Measurements from ENCODE around the gene VPS35L. TPM values are rescaled to one million over a fixed set of nuclear protein-coding genes. Genes with fewer than 3 reads are reported as not detected.

The VPS35L gene
- total RNA-seq, 1 experiment from 2014 or later = 55.5 TPM

DNA sequence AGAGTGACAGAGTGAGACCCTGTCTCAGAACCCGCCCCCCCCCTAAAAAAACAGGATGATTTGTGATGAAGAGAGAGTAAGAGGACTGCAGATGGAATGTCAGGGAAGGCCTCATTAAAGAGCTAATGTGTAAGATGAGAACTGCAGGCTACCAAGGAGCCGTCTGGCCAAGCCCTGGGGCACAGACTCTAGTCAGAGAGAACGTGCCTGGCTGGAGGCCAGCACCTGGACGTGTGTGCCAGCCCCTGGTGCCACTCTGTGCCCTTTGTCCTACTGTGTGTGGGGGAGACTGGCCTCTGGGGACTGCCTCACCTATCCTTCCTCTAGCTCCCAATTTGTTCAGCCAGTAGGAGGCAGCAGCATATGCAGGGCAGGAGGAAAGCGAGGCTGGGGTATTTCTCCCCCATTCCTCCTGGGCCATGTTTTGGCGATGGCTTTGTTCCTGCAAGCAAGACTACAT, 125.4 kb downstream of the VPS35L start:
- TF ChIP-seq, protein P1, sequence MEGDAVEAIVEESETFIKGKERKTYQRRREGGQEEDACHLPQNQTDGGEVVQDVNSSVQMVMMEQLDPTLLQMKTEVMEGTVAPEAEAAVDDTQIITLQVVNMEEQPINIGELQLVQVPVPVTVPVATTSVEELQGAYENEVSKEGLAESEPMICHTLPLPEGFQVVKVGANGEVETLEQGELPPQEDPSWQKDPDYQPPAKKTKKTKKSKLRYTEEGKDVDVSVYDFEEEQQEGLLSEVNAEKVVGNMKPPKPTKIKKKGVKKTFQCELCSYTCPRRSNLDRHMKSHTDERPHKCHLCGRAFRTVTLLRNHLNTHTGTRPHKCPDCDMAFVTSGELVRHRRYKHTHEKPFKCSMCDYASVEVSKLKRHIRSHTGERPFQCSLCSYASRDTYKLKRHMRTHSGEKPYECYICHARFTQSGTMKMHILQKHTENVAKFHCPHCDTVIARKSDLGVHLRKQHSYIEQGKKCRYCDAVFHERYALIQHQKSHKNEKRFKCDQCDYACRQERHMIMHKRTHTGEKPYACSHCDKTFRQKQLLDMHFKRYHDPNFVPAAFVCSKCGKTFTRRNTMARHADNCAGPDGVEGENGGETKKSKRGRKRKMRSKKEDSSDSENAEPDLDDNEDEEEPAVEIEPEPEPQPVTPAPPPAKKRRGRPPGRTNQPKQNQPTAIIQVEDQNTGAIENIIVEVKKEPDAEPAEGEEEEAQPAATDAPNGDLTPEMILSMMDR (IDR thresholded peaks at IDR 0.05; ENCODE audit: unreplicated experiment) = no peak
- CTCF ChIA-PET = interaction anchor here (0.6 to 1.4 kb wide), 6 partner anchors 9 to 698 kb away, joined by 3 to 5 read pairs (median 4); no protein-coding TSS in a partner anchor
- intact Hi-C loops (cut with micrococcal nuclease) = no loop called here
- no peaks in the 10 kb centered on the region for H3K9me3 Mint-ChIP-seq (ENCODE audit: unreplicated experiment)
- H3K27me3 Mint-ChIP-seq (ENCODE audit: insufficient read depth, unreplicated experiment) = no peaks in the 10 kb centered on the region
- BruUV-seq (replicated peaks) = no TSS peak
- H3K27ac Mint-ChIP-seq (ENCODE audit: low read depth, unreplicated experiment) = no peak overlapping the region
- peak; percentile 22 for DNase-seq (ENCODE audit: unreplicated experiment)
- POLR2A ChIA-PET = interaction anchor here (0.8 kb wide), 1 partner anchor 16 kb away, joined by 3 read pairs; no protein-coding TSS in a partner anchor
- H3K36me3 Mint-ChIP-seq (ENCODE audit: insufficient read depth, unreplicated experiment) = peaks cover 11% of the 10 kb centered on the region
- H3K4me1 Mint-ChIP-seq (ENCODE audit: insufficient read depth, unreplicated experiment) = peaks cover 8% of the 10 kb centered on the region
- H3K4me3 Mint-ChIP-seq (ENCODE audit: unreplicated experiment) = no peak overlapping the region

GRCh38 chr16:19681637-19682036, 126.1 kb downstream of the VPS35L start:
- BruUV-seq (replicated peaks) = no TSS peak
- no peaks in the 10 kb centered on the region for H3K27me3 Mint-ChIP-seq (ENCODE audit: insufficient read depth, unreplicated experiment)
- ChIA-PET POLR2A (no interaction called here), CTCF (interaction anchor here (0.7 to 1.4 kb wide), 5 partner anchors 8 to 15 kb away, joined by 4 to 6 read pairs (median 5); no protein-coding TSS in a partner anchor)
- H3K9me3 Mint-ChIP-seq (ENCODE audit: unreplicated experiment) = no peaks in the 10 kb centered on the region
- TF ChIP-seq, protein P1 (IDR thresholded peaks at IDR 0.05; ENCODE audit: unreplicated experiment) = no peak
- H3K4me3 Mint-ChIP-seq (ENCODE audit: unreplicated experiment) = no peak overlapping the region
- intact Hi-C loops (cut with micrococcal nuclease) = no loop called here
- peaks cover 8% of the 10 kb centered on the region for H3K4me1 Mint-ChIP-seq (ENCODE audit: insufficient read depth, unreplicated experiment)
- H3K36me3 Mint-ChIP-seq (ENCODE audit: insufficient read depth, unreplicated experiment) = peaks cover 14% of the 10 kb centered on the region
- no peak overlapping the region for H3K27ac Mint-ChIP-seq (ENCODE audit: low read depth, unreplicated experiment)
- DNase-seq (ENCODE audit: unreplicated experiment) = no peak

GRCh38 chr16:19683453-19684236, 128.1 kb downstream of the VPS35L start:
- no peak for DNase-seq (ENCODE audit: unreplicated experiment)
- peaks cover 8% of the 10 kb centered on the region for H3K4me1 Mint-ChIP-seq (ENCODE audit: insufficient read depth, unreplicated experiment)
- no peaks in the 10 kb centered on the region for H3K9me3 Mint-ChIP-seq (ENCODE audit: unreplicated experiment)
- ChIA-PET CTCF (interaction anchor here (0.6 to 1.1 kb wide), 3 partner anchors 10 to 126 kb away, joined by 3 to 6 read pairs (median 4); no protein-coding TSS in a partner anchor), POLR2A (no interaction called here)
- intact Hi-C loops (cut with micrococcal nuclease) = no loop called here
- no peak overlapping the region for H3K4me3 Mint-ChIP-seq (ENCODE audit: unreplicated experiment)
- TF ChIP-seq, protein P1 (IDR thresholded peaks at IDR 0.05; ENCODE audit: unreplicated experiment) = no peak
- H3K36me3 Mint-ChIP-seq (ENCODE audit: insufficient read depth, unreplicated experiment) = peaks cover 13% of the 10 kb centered on the region
- H3K27ac Mint-ChIP-seq (ENCODE audit: low read depth, unreplicated experiment) = no peak overlapping the region
- no peaks in the 10 kb centered on the region for H3K27me3 Mint-ChIP-seq (ENCODE audit: insufficient read depth, unreplicated experiment)
- BruUV-seq (replicated peaks) = no TSS peak

- Mint-ChIP-seq H3K4me1 (ENCODE audit: insufficient read depth, unreplicated experiment) (peaks cover 8% of the 10 kb centered on the region), H3K36me3 (ENCODE audit: insufficient read depth, unreplicated experiment) (peaks cover 13% of the 10 kb centered on the region), H3K4me3 (ENCODE audit: unreplicated experiment) (no peak overlapping the region), H3K9me3 (ENCODE audit: unreplicated experiment) (no peaks in the 10 kb centered on the region), H3K27ac (ENCODE audit: low read depth, unreplicated experiment) (no peak overlapping the region), H3K27me3 (ENCODE audit: insufficient read depth, unreplicated experiment) (no peaks in the 10 kb centered on the region)
- intact Hi-C loops (cut with micrococcal nuclease) = no loop called here
- ChIA-PET POLR2A (interaction anchor here (1.1 kb wide), 1 partner anchor 10 kb away, joined by 3 read pairs; no protein-coding TSS in a partner anchor), CTCF (interaction anchor here (1.0 to 1.2 kb wide), 3 partner anchors 84 to 202 kb away, joined by 3 to 7 read pairs (median 3); no protein-coding TSS in a partner anchor)
- TF ChIP-seq, protein P1 (IDR thresholded peaks at IDR 0.05; ENCODE audit: unreplicated experiment) = no peak
- no TSS peak for BruUV-seq (replicated peaks)
- DNase-seq (ENCODE audit: unreplicated experiment) = no peak
Measured at GRCh38 chr16:19685176-19685575, 129.7 kb downstream of the VPS35L start.
